Placental pericyte (primary cell): ENCODE measurements around the gene BCHE. TPM values are rescaled to one million over a fixed set of nuclear protein-coding genes. Genes with fewer than 3 reads are reported as not detected.

ENCODE experiments used
- total RNA-seq: library from RNA; depleted of rRNA; stranded (reverse); fragments of >200 nt; gene quantifications from 2 replicates; pipeline ENCODE4 v1.2.3, GENCODE V29; 2012

The BCHE gene
- total RNA-seq: 0.57 TPM in 1 of 2 replicates, not detected in the other

DNA sequence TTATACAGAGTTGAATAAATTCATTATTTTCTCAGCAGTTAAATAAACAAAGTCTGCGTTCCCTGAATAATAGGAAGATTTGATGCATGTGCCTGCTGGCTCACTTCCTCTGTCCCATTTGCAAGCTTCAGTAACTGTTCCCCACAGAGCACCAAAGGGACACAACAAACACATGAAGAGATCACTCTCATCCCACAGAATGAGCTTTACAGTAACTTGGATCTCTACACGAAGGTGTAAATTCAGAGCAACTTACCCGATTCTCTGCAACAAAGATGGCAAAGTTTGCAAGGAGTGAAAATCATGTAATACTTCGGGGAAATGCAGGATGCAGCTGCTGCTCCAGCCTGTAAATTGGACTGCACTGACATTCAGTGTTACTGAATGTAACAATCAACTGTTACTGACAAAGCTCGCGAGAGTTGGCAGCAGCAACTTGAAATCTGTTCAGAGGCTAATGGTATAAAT is at the start of gene BCHE:
TSS of gene BCHE (minus strand) at position 366 of the 468 bp plus-strand sequence. CDS start 6,390 bp downstream, outside the sequence.

